Spleen (tissue), 7 donors: ENCODE data around the gene RNF150.

Experiments used
- CTCF ChIP-seq, 11 experiments: fragments of 200-600 bp in 7 of 11; fragments of 450-650 bp in 4 of 11; sonication (generic) in 4 of 11; IDR thresholded peaks in 8 of 11; conservative IDR thresholded peaks in 3 of 11; 1 replicate in 7 of 11; 2 replicates in 4 of 11; pipeline versions ENCODE4 v1.4.0 to v1.8.0; 2016 to 2021; ENCODE audit warnings: antibody characterized with exemption in 11 of 11, inconsistent platforms in 4 of 11, mild to moderate bottlenecking in 1 of 11
- POLR2A ChIP-seq, 3 donors: fragments of 450-650 bp; IDR thresholded peaks; one replicate each; pipeline ENCODE4 v1.5.1; 2017; ENCODE audit warnings: antibody characterized with exemption in 3 of 3, mild to moderate bottlenecking in 1 of 3
- donor health status: DM: no; HTN: no; CAD: no; lungs with moderate emphysema.
- donor health status: DM: no; HTN: no; CAD: no.
- donor health status: DM: no; HTN: no; CAD: no.

GRCh38 chr4:141074098-141074878, 59.0 kb downstream of the RNF150 start:
- no peak for TF ChIP-seq CTCF (IDR thresholded peaks at IDR 0.05 in 8 of 11, conservative IDR thresholded peaks at IDR 0.05 in 3 of 11)
- no peak for TF ChIP-seq POLR2A (IDR thresholded peaks at IDR 0.05)
